HepG2 (cell line): ENCODE data around the gene CTSW. TPM values are rescaled to one million over a fixed set of nuclear protein-coding genes. Genes with fewer than 3 reads are reported as not detected.

Experiments used
- CHCHD3 ChIP-seq: sonication (generic); formaldehyde crosslinking; IDR thresholded peaks from 2 replicates; pipeline ENCODE4 v1.8.0; 2022; ENCODE audit warnings: mild to moderate bottlenecking, missing genetic modification reagents, moderate library complexity
- CREM ChIP-seq, 2 experiments: sonication (generic) in 1 of 2; formaldehyde crosslinking in 1 of 2; IDR thresholded peaks; 2 replicates each; pipeline versions ENCODE4 v1.4.0 to v1.6.1; 2016 to 2020; ENCODE audit warnings: antibody characterized with exemption in 1 of 2, mild to moderate bottlenecking in 1 of 2, missing genetic modification reagents in 1 of 2
- HMGA1 ChIP-seq: sonication (generic); formaldehyde crosslinking; conservative IDR thresholded peaks from 2 replicates; pipeline ENCODE4 v1.4.0; 2020; ENCODE audit warnings: missing genetic modification reagents
- KDM3A ChIP-seq: IDR thresholded peaks from 2 replicates; pipeline ENCODE4 v1.6.1; 2018; ENCODE audit warnings: low read depth, missing compliant biosample characterization
- NAIF1 ChIP-seq: sonication (generic); formaldehyde crosslinking; IDR thresholded peaks from 2 replicates; pipeline ENCODE4 v1.5.0; 2020; ENCODE audit warnings: mild to moderate bottlenecking, missing genetic modification reagents, borderline replicate concordance
- NFYC ChIP-seq: IDR thresholded peaks from 2 replicates; pipeline ENCODE4 v1.6.1; 2016; ENCODE audit warnings: missing genetic modification reagents, missing compliant biosample characterization
- RAD21 ChIP-seq: fragments of 450-650 bp; formaldehyde crosslinking; IDR thresholded peaks from 2 replicates; pipeline ENCODE4 v1.5.0; 2020; ENCODE audit warnings: mild to moderate bottlenecking
- SKI ChIP-seq: fragments of 450-650 bp; IDR thresholded peaks from one replicate; pipeline ENCODE4 v1.6.1; 2018; ENCODE audit warnings: mild to moderate bottlenecking; ENCODE audit not compliant: partially characterized antibody
- TBX2 ChIP-seq: sonication (generic); formaldehyde crosslinking; IDR thresholded peaks from 2 replicates; pipeline ENCODE4 v1.5.0; 2020; ENCODE audit warnings: missing genetic modification reagents, mild to moderate bottlenecking, borderline replicate concordance
- ZFYVE20 ChIP-seq: sonication (generic); formaldehyde crosslinking; IDR thresholded peaks from 2 replicates; pipeline ENCODE4 v1.8.0; 2023; ENCODE audit warnings: low read depth, mild to moderate bottlenecking, moderate library complexity, missing genetic modification reagents, borderline replicate concordance
- ZNF138 ChIP-seq: sonication (generic); formaldehyde crosslinking; IDR thresholded peaks from 2 replicates; pipeline ENCODE4 v1.5.0; 2020; ENCODE audit warnings: mild to moderate bottlenecking, low read depth, missing genetic modification reagents
- ZNF263 ChIP-seq: sonication (generic); formaldehyde crosslinking; IDR thresholded peaks from 2 replicates; pipeline ENCODE4 v1.4.0; 2020; ENCODE audit warnings: missing genetic modification reagents
- ZNF430 ChIP-seq: sonication (generic); formaldehyde crosslinking; IDR thresholded peaks from 2 replicates; pipeline ENCODE4 v1.9.0; 2021; ENCODE audit warnings: mild to moderate bottlenecking, missing genetic modification reagents
- ZNF446 ChIP-seq: sonication (generic); formaldehyde crosslinking; IDR thresholded peaks from 2 replicates; pipeline ENCODE4 v1.5.0; 2020; ENCODE audit warnings: mild to moderate bottlenecking, missing genetic modification reagents
- ZNF709 ChIP-seq: sonication (generic); formaldehyde crosslinking; IDR thresholded peaks from 2 replicates; pipeline ENCODE4 v1.5.0; 2020; ENCODE audit warnings: mild to moderate bottlenecking, missing genetic modification reagents
- ZNF891 ChIP-seq: sonication (generic); formaldehyde crosslinking; IDR thresholded peaks from 2 replicates; pipeline ENCODE4 v1.5.0; 2020; ENCODE audit warnings: mild to moderate bottlenecking, missing genetic modification reagents
- polyA plus RNA-seq, 8 experiments: library from polyadenylated mRNA; depleted of rRNA in 3 of 8; stranded (reverse) in 7 of 8; unstranded in 1 of 8; fragments of >200 nt; fragmentation: Illumina TruSeq in 4 of 8; extraction: Trizol in 4 of 8; gene quantifications; 2 replicates each; pipeline versions ENCODE4 v1.2.1 to v1.2.3, GENCODE V29; 2011 to 2016; ENCODE audit warnings: low read depth in 4 of 8, missing spikeins in 1 of 8, mixed read lengths in 1 of 8; ENCODE audit not compliant: insufficient read depth in 1 of 8
- total RNA-seq, 5 experiments: library from RNA; depleted of rRNA; stranded (reverse); fragments of >200 nt; fragmentation: Illumina TruSeq; extraction: Trizol; gene quantifications; 2 replicates each; pipeline ENCODE4 v1.2.3, GENCODE V29; 2016; ENCODE audit warnings: low read depth in 1 of 5
- TF ChIP-seq, protein P1 (sequence below): sonication (generic); formaldehyde crosslinking; IDR thresholded peaks from 2 replicates; pipeline ENCODE4 v1.4.0; 2020; ENCODE audit warnings: missing genetic modification reagents, borderline replicate concordance
- TF ChIP-seq, protein P2 (sequence below): sonication (generic); formaldehyde crosslinking; IDR thresholded peaks from 2 replicates; pipeline ENCODE4 v1.5.0; 2020; ENCODE audit warnings: missing genetic modification reagents
- TF ChIP-seq, protein P3 (sequence below): IDR thresholded peaks from 2 replicates; pipeline ENCODE4 v1.6.1; 2016; ENCODE audit warnings: low read depth, control low read depth
- TF ChIP-seq, protein P4 (sequence below): sonication (generic); formaldehyde crosslinking; IDR thresholded peaks from 2 replicates; pipeline ENCODE4 v1.5.0; 2020; ENCODE audit warnings: missing genetic modification reagents

CTSW gene
- total and polyA plus RNA-seq, 2 of the 13 experiments (the other 11 are each of a cell fraction or from before 2014, with no cell fraction given): 0.09 TPM; not detected in 1

- TF ChIP-seq RAD21 (CRISPR knock-in tag) (no peak; the same call in 1 of the 2 replicates), ZFYVE20 (no peak), ZNF263 (no peak; the same call in none of the 2 replicates), ZNF138 (CRISPR knock-in tag) (0 out of 2 replicates have a peak, but pooled peaks have one; percentile 56), KDM3A (CRISPR knock-in tag) (peak; percentile 74), SKI (peak; percentile 80), ZNF430 (CRISPR knock-in tag) (peak; percentile 62; the same call in 1 of the 2 replicates), HMGA1 (CRISPR knock-in tag) (no peak), NAIF1 (CRISPR knock-in tag) (peak; percentile 73; the same call in 1 of the 2 replicates), CHCHD3 (CRISPR knock-in tag) (peak; percentile 22; the same call in 1 of the 2 replicates), ZNF891 (CRISPR knock-in tag) (no peak), NFYC (CRISPR knock-in tag) (peak; percentile 67), ZNF446 (CRISPR knock-in tag) (peak; percentile 81; the same call in 1 of the 2 replicates), ZNF709 (peak; percentile 86), TBX2 (CRISPR knock-in tag) (peak; percentile 65), CREM (IDR thresholded peaks at IDR 0.05) (peak; percentile 79), CREM (CRISPR knock-in tag; IDR thresholded peaks at IDR 0.05) (no peak)
- TF ChIP-seq, protein P1, sequence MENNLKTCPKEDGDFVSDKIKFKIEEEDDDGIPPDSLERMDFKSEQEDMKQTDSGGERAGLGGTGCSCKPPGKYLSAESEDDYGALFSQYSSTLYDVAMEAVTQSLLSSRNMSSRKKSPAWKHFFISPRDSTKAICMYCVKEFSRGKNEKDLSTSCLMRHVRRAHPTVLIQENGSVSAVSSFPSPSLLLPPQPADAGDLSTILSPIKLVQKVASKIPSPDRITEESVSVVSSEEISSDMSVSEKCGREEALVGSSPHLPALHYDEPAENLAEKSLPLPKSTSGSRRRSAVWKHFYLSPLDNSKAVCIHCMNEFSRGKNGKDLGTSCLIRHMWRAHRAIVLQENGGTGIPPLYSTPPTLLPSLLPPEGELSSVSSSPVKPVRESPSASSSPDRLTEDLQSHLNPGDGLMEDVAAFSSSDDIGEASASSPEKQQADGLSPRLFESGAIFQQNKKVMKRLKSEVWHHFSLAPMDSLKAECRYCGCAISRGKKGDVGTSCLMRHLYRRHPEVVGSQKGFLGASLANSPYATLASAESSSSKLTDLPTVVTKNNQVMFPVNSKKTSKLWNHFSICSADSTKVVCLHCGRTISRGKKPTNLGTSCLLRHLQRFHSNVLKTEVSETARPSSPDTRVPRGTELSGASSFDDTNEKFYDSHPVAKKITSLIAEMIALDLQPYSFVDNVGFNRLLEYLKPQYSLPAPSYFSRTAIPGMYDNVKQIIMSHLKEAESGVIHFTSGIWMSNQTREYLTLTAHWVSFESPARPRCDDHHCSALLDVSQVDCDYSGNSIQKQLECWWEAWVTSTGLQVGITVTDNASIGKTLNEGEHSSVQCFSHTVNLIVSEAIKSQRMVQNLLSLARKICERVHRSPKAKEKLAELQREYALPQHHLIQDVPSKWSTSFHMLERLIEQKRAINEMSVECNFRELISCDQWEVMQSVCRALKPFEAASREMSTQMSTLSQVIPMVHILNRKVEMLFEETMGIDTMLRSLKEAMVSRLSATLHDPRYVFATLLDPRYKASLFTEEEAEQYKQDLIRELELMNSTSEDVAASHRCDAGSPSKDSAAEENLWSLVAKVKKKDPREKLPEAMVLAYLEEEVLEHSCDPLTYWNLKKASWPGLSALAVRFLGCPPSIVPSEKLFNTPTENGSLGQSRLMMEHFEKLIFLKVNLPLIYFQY (CRISPR knock-in tag): 0 out of 2 replicates have a peak, but pooled peaks have one; percentile 24
- TF ChIP-seq, protein P2, sequence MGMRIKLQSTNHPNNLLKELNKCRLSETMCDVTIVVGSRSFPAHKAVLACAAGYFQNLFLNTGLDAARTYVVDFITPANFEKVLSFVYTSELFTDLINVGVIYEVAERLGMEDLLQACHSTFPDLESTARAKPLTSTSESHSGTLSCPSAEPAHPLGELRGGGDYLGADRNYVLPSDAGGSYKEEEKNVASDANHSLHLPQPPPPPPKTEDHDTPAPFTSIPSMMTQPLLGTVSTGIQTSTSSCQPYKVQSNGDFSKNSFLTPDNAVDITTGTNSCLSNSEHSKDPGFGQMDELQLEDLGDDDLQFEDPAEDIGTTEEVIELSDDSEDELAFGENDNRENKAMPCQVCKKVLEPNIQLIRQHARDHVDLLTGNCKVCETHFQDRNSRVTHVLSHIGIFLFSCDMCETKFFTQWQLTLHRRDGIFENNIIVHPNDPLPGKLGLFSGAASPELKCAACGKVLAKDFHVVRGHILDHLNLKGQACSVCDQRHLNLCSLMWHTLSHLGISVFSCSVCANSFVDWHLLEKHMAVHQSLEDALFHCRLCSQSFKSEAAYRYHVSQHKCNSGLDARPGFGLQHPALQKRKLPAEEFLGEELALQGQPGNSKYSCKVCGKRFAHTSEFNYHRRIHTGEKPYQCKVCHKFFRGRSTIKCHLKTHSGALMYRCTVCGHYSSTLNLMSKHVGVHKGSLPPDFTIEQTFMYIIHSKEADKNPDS (CRISPR knock-in tag): no peak
- TF ChIP-seq, protein P3, sequence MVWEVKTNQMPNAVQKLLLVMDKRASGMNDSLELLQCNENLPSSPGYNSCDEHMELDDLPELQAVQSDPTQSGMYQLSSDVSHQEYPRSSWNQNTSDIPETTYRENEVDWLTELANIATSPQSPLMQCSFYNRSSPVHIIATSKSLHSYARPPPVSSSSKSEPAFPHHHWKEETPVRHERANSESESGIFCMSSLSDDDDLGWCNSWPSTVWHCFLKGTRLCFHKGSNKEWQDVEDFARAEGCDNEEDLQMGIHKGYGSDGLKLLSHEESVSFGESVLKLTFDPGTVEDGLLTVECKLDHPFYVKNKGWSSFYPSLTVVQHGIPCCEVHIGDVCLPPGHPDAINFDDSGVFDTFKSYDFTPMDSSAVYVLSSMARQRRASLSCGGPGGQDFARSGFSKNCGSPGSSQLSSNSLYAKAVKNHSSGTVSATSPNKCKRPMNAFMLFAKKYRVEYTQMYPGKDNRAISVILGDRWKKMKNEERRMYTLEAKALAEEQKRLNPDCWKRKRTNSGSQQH (CRISPR knock-in tag): peak; percentile 79; the same call in 1 of the 2 replicates
- TF ChIP-seq, protein P4, sequence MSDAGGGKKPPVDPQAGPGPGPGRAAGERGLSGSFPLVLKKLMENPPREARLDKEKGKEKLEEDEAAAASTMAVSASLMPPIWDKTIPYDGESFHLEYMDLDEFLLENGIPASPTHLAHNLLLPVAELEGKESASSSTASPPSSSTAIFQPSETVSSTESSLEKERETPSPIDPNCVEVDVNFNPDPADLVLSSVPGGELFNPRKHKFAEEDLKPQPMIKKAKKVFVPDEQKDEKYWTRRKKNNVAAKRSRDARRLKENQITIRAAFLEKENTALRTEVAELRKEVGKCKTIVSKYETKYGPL: 0 out of 2 replicates have a peak, but pooled peaks have one; percentile 12
Measured at GRCh38 chr11:65860278-65861164, 19.1 kb upstream of the CTSW start, which contains the start of gene MUS81 (continued).
